Muscle layer of duodenum (tissue), 2 donors: ENCODE data around the gene IGDCC3.
"Not testable (repeated sequence)": the region's sequence is repeated elsewhere in the genome, so short reads cannot be mapped to it uniquely, and the experiment has no call there.

Experiments
- H3K27ac ChIP-seq: one replicate; pipeline ENCODE4 v1.7.0; 2013; ENCODE audit warnings: mild to moderate bottlenecking, low read length
- H3K27me3 ChIP-seq: one replicate; pipeline ENCODE4 v1.7.0; 2013; ENCODE audit warnings: low read depth, mild to moderate bottlenecking, control low read depth, low read length
- H3K36me3 ChIP-seq, 2 donors: one replicate each; pipeline ENCODE4 v1.7.0; 2013; ENCODE audit warnings: low read length in 2 of 2, control low read depth in 1 of 2, mild to moderate bottlenecking in 1 of 2; ENCODE audit not compliant: insufficient read depth in 2 of 2, control insufficient read depth in 1 of 2
- H3K4me1 ChIP-seq, 2 donors: one replicate each; pipeline ENCODE4 v1.7.0; 2013; ENCODE audit warnings: low read length in 2 of 2, mild to moderate bottlenecking in 2 of 2, control low read depth in 1 of 2, moderate library complexity in 1 of 2; ENCODE audit not compliant: insufficient read depth in 2 of 2, control insufficient read depth in 1 of 2
- H3K4me3 ChIP-seq, 2 donors: one replicate each; pipeline ENCODE4 v1.7.0; 2013; ENCODE audit warnings: low read length in 2 of 2, low read depth in 1 of 2, mild to moderate bottlenecking in 1 of 2
- H3K9me3 ChIP-seq, 2 donors: one replicate each; pipeline ENCODE4 v1.7.0; 2013; ENCODE audit warnings: low read length in 2 of 2, control low read depth in 1 of 2, mild to moderate bottlenecking in 1 of 2; ENCODE audit not compliant: control insufficient read depth in 1 of 2
- donor health status: healthy.

Gene IGDCC3

GRCh38 chr15:65349338-65349737 is 28.5 kb downstream of the IGDCC3 start:
- no peak overlapping the region for H3K27ac ChIP-seq
- H3K4me3 ChIP-seq: no peak overlapping the region
- H3K9me3 ChIP-seq: no peaks in the 10 kb centered on the region
- no peaks in the 10 kb centered on the region for H3K36me3 ChIP-seq
- H3K27me3 ChIP-seq: peaks cover 2% of the 10 kb centered on the region
- no peaks in the 10 kb centered on the region for H3K4me1 ChIP-seq

- not testable (repeated sequence) for H3K9me3 ChIP-seq, H3K27me3 ChIP-seq, H3K4me3 ChIP-seq, H3K27ac ChIP-seq, H3K4me1 ChIP-seq, H3K36me3 ChIP-seq
Observed at GRCh38 chr15:65347756-65348155, 30.0 kb downstream of the IGDCC3 start.

- Histone ChIP-seq H3K27me3 (no peaks in the 10 kb centered on the region), H3K9me3 (no peaks in the 10 kb centered on the region), H3K4me3 (no peak overlapping the region), H3K4me1 (no peaks in the 10 kb centered on the region), H3K27ac (no peak overlapping the region), H3K36me3 (no peaks in the 10 kb centered on the region)
Observed at GRCh38 chr15:65346856-65347598, 30.8 kb downstream of the IGDCC3 start.

- Histone ChIP-seq H3K9me3 (no peaks in the 10 kb centered on the region), H3K36me3 (no peaks in the 10 kb centered on the region), H3K27me3 (no peaks in the 10 kb centered on the region), H3K4me1 (no peaks in the 10 kb centered on the region), H3K27ac (no peak overlapping the region), H3K4me3 (no peak overlapping the region)
Observed at GRCh38 chr15:65344914-65345275, 32.9 kb downstream of the IGDCC3 start.

- Histone ChIP-seq H3K27me3 (no peaks in the 10 kb centered on the region), H3K4me1 (no peaks in the 10 kb centered on the region), H3K27ac (no peak overlapping the region), H3K4me3 (no peak overlapping the region), H3K36me3 (no peaks in the 10 kb centered on the region), H3K9me3 (no peaks in the 10 kb centered on the region)
Observed at GRCh38 chr15:65344214-65344913, 33.4 kb downstream of the IGDCC3 start.

- Histone ChIP-seq H3K9me3 (no peaks in the 10 kb centered on the region), H3K27me3 (no peaks in the 10 kb centered on the region), H3K4me3 (no peak overlapping the region), H3K36me3 (no peaks in the 10 kb centered on the region), H3K27ac (no peak overlapping the region), H3K4me1 (no peaks in the 10 kb centered on the region)
Observed at GRCh38 chr15:65343374-65343981, 34.3 kb downstream of the IGDCC3 start.

- Histone ChIP-seq H3K27me3 (no peaks in the 10 kb centered on the region), H3K27ac (no peak overlapping the region), H3K9me3 (no peaks in the 10 kb centered on the region), H3K36me3 (no peaks in the 10 kb centered on the region), H3K4me1 (no peaks in the 10 kb centered on the region), H3K4me3 (no peak overlapping the region)
Observed at GRCh38 chr15:65342493-65342892, 35.3 kb downstream of the IGDCC3 start.

GRCh38 chr15:65339920-65340319 is 37.9 kb downstream of the IGDCC3 start:
- H3K4me1 ChIP-seq: no peaks in the 10 kb centered on the region
- H3K27ac ChIP-seq: no peak overlapping the region
- no peak overlapping the region for H3K4me3 ChIP-seq
- H3K9me3 ChIP-seq: no peaks in the 10 kb centered on the region
- no peaks in the 10 kb centered on the region for H3K27me3 ChIP-seq
- no peaks in the 10 kb centered on the region for H3K36me3 ChIP-seq

- Histone ChIP-seq H3K9me3 (no peaks in the 10 kb centered on the region), H3K4me1 (no peaks in the 10 kb centered on the region), H3K27ac (no peak overlapping the region), H3K36me3 (no peaks in the 10 kb centered on the region), H3K27me3 (no peaks in the 10 kb centered on the region), H3K4me3 (no peak overlapping the region)
Observed at GRCh38 chr15:65339416-65339815, 38.4 kb downstream of the IGDCC3 start.

GRCh38 chr15:65338823-65339222 is 39.0 kb downstream of the IGDCC3 start:
- H3K27me3 ChIP-seq: no peaks in the 10 kb centered on the region
- no peaks in the 10 kb centered on the region for H3K9me3 ChIP-seq
- H3K27ac ChIP-seq: no peak overlapping the region
- H3K4me3 ChIP-seq: no peak overlapping the region
- H3K36me3 ChIP-seq: no peaks in the 10 kb centered on the region
- H3K4me1 ChIP-seq: no peaks in the 10 kb centered on the region

- Histone ChIP-seq H3K27me3 (no peaks in the 10 kb centered on the region), H3K4me1 (no peaks in the 10 kb centered on the region), H3K36me3 (no peaks in the 10 kb centered on the region), H3K9me3 (no peaks in the 10 kb centered on the region), H3K27ac (no peak overlapping the region), H3K4me3 (no peak overlapping the region)
Observed at GRCh38 chr15:65338366-65338765, 39.4 kb downstream of the IGDCC3 start.
